Kidney capillary endothelial cell (primary cell): ENCODE results near the gene CD68.
A peak's percentile ranks its signal among the peaks of the same experiment; 100 is the strongest.

ENCODE experiments used
- DNase-seq: peaks from one replicate; pipeline ENCODE4 v3.0.0-alpha.2; 2018; ENCODE audit warnings: low spot score

Gene CD68, protein sequence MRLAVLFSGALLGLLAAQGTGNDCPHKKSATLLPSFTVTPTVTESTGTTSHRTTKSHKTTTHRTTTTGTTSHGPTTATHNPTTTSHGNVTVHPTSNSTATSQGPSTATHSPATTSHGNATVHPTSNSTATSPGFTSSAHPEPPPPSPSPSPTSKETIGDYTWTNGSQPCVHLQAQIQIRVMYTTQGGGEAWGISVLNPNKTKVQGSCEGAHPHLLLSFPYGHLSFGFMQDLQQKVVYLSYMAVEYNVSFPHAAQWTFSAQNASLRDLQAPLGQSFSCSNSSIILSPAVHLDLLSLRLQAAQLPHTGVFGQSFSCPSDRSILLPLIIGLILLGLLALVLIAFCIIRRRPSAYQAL

DNA sequence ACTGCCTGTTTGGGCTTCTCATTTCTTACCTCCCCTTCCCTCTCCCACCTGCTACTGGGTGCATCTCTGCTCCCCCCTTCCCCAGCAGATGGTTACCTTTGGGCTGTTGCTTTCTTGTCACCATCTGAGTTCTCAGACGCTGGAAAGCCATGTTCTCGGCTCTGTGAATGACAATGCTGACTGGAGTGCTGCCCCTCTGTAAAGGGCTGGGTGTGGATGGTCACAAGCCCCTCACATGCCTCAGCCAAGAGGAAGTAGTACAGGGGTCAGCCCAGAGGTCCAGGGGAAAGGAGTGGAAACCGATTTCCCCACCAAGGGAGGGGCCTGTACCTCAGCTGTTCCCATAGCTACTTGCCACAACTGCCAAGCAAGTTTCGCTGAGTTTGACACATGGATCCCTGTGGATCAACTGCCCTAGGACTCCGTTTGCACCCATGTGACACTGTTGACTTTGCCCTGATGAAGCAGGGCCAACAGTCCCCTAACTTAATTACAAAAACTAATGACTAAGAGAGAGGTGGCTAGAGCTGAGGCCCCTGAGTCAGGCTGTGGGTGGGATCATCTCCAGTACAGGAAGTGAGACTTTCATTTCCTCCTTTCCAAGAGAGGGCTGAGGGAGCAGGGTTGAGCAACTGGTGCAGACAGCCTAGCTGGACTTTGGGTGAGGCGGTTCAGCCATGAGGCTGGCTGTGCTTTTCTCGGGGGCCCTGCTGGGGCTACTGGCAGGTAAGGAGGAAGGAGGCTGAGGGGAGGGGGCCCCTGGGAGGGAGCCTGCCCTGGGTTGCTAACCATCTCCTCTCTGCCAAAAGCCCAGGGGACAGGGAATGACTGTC is at the start of gene CD68:
Gene CD68 (plus strand): TSS at position 638 of the 833 bp plus-strand sequence. CDS start 40 bp downstream, at position 678.
- peak; percentile 96 for DNase-seq

DNA sequence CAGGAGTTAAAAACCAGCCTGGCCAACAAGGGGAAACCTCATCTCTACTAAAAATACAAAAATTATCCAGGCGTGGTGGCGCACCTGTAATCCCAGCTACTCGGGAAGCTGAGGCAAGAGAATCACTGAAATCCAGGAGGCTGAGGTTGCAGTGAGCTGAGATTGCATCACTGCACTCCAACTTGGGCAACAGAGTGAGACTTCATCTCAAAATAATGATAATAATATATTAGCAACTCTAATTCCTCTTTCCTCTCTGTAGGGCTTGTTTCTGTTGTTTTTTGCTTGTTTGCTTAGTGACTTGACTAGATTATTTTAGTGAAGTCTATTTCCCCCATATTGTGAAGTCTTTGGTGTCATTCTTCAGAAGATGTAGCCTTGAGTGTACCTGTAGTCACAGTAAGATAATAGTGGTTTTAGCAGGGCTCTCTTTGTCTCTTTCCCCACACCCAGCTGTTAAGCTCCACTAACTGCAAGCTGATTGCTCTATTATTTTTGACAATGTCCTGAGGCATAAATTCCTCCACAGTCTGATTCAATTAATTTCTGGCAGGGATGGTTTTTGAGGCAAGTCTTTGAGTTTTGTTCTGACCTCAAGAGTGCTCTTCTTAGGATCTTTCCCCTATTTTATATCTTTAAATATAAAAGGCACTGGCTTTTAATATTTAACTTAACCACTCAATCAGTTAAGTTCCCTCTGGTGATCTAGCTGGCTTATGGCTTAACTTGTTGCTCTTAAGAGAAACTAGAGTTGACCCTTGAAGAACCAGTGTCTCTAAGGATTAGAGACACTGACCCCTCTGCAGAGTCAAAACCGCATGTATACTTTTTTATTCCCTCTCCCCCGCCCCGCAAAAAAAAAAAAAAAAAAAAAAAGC is 49.2 kb upstream of the CD68 start:
- no peak for DNase-seq

DNA sequence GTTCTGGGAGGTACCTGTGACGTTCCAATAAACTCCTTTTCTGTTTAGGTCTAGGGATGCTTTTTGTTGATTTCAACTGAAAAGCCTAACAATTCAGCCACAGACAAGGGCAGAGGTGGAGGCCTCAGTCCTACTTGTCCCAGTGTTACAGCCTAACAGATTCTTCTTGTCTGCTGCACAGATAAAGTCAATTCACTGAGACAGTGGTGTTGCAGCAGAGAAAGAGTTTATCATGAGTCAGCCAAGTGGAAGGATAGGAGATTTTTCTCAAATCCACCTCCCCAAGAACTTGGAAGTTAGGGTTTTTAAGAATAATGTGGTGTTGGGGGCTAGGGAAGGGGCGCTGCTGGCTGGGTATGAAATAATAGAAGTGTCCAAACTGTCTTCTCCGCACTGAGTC is 41.4 kb upstream of the CD68 start:
- DNase-seq = no peak

DNA sequence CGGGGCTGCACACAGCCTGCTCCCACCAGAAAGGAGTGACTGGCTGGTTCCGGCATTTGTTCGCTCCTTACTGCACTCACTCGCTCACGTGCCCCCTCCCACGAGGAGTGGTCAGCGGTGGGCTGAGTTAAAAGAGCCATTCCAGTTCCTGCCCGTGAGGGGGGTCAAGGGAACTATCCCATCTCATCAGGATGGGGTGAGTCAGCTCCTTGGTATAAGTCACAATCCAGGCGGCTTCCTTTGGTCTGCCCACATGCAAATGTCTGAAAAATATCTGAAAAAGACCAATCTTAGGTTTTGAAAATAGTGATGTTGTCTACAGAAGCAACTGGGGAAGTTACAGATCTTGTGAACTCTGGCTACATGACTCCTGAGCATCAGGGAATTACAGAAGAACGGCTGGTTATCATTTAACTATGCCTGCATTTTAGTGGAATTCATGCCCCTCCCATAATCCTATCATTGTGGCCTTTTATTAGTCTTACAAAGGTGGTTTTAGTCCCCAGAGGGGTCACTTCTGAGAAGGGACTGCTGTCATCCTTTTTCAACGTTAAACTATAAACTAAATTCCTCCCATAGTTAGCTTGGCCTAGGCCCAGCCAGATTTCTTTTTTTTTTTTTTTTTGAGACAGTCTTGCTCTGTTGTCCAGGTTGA is 40.4 kb upstream of the CD68 start:
- DNase-seq = peak; percentile 45

DNA sequence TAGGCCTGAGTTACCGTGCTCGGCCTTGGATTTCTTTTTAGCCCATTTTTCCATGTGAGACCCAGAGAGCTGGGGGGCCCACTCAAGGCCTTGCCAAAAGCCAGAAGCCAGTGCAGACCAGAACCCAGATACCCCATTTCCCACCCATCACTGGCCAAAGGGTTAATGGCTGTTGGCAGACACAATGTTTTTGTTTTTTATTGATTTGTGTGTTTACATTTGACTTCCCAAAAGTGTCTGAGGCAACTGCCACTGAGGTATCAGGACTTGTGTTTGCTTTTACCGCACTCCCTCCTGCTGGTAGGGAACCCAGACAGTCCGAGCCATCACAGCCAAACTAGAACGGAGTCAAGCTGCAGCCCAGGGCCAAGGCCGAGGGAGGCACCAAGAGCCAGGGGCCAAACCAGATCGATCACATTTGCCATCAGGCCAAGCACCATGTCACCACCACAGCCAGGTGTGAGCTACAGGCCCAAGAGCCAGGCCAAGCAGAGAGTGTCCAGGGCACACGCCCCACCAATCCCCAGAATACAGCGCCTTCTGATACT is 38.3 kb upstream of the CD68 start:
- no peak for DNase-seq

DNA sequence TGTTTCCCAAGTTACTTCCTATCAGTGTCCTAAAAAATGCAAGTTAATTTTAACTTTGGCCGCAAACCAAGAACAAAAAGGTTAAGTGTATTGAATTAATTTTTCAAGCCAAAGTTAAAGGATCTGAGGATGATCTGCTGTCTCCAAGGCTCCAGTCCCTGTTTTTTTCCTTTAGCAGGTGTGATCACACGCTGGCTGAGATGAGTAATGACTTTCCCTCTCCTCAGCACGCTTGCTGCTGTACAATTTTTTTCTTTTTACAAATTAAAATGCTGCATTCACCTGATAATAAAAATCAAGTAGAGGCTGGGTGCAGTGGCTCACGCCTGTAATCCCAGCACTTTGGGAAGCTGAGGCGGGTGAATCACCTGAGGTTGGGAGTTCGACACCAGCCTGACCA is 34.5 kb upstream of the CD68 start:
- DNase-seq = no peak

DNA sequence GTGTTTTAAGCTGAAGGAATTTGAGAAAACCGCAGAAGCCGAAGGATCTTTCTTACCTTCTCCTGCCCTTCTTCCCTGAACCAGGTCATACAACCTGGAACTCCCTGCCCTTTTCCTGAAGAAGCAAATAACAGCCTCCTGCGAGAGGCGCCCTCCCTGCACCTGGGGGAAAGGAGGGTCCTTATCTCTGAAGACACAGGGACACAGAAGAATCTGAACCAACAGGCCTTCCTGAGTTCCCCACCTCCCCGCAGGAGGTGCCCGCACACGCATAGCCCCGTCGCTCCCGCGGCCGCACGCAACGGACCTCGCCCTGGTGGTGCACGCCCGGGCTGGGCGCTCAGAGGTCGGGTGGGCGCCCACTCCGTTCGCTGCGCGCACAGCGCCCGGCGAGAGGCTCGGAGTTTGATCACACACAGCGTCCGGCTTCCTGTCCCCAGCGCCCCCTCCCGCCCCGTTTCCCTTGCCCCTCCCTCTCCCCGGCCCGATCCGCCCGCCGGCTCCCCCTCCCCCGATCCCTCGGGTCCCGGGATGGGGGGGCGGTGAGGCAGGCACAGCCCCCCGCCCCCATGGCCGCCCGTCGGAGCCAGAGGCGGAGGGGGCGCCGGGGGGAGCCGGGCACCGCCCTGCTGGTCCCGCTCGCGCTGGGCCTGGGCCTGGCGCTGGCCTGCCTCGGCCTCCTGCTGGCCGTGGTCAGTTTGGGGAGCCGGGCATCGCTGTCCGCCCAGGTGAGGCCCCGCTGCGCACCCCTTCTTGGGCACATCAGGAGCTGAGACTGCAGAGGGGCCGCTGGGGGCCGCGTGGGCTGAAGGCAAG is 30.6 kb upstream of the CD68 start, which contains the start of gene TNFSF12:
Gene TNFSF12 (plus strand): TSS at position 474 of the 816 bp plus-strand sequence. CDS start 96 bp downstream, at position 570.
- DNase-seq = peak; percentile 21

DNA sequence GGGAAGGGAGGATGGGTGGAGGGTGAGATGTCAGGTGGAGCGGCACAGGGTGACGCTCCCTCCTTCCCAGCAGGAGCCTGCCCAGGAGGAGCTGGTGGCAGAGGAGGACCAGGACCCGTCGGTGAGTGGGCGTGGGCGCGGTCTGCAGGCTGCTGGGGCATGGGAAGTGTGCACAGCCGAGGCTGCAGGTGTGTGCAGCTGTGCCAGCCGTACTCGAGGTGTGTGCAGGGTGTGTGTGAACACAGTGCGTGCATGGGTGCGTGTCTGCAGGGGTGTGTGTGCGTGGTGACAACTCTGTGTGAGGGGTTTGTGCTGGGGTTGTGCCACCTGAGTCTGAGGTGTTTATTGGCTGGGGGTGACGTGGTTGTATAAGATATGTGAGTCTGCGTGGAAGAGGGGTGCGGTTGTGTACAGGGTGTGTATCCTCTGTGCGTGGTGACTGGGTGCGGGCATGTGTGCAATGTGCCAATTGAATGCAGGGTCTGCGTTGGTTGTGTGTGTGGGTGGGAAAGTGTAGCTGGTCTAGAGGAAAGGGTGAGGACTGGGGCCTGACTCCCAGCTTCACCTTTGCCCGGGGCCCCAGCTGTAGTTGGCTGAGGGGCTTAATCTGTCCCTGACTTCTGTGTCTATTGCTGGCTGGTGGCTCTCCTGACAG is 29.9 kb upstream of the CD68 start:
- no peak for DNase-seq

DNA sequence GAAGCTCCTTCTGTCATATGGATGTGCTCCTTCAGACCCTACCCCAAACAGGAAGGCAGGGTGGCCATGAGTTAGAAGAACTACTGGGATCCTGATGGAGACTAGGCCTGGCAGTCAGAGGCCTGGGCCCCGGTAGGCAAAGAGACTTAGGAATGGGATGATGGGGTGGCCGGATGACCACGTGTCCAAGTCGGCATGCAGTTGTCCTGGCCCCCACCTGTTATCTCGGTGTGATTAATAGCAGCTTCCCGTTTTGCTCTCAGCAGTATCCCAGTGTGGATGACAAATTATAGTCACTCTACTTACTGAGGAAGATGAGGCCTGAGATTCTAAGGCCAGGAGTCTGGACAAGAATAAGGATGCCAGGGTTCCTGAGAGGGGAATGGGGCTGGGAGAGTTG is 29.1 kb upstream of the CD68 start:
- DNase-seq = peak; percentile 16

DNA sequence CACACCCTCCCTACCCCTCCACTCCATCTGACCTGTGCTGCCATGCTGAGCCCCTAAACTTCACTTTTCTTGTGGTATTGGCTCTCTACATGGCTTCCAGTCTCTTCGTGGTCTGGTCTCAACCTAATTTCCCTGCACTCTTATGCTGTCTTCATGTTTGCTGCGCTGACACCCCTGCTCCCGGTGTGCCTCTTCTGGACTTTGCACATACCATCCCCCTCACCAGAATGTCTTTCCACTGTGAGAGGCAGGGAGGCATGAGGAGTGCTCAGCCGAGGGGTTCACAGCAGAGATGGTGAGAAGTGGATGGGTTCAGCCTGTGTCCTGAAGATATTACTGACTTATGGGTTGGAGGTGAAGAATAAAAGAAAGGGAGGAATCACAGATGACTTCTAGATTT is 28.0 kb upstream of the CD68 start:
- no peak for DNase-seq

DNA sequence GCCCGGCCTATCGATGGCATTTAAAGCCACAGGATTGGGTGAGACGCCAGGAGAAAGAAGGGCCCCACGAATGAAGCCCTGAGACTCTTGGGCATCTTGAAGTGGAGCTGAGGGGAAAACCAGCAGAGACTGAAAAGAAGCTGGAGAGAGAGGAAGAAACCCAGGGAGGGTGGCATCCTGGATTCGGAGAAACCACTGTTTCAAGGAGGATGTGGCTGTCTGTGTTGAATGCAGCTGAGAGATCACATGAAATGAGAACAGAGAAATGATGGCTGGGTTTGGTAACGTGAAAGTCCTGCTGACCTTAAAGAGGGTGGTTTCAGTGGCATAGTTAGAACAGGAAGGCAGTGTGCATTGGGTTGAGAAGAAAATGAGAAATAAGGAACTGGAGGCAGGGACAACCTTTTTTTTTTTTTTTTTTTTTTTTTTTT is 26.8 kb upstream of the CD68 start:
- no peak for DNase-seq

DNA sequence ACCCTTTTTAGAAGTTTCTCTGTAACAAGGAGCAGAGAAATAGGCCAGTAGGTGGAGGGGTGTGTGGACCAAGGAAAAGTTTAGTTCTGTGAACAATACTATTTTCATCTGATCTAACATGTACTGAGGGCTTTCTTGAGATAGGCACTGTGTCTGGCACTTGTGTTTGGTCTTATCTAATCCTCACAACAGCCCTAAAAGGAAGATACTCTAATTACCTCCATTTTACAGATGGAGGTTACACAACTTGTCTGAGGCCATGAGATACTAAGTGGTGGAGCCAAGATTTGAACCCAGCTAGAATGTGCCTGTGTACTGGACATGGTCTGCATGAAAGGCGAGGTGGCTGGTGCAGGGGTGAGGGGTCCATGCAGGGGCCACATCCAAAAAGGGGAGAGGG is 26.1 kb upstream of the CD68 start:
- DNase-seq = no peak

DNA sequence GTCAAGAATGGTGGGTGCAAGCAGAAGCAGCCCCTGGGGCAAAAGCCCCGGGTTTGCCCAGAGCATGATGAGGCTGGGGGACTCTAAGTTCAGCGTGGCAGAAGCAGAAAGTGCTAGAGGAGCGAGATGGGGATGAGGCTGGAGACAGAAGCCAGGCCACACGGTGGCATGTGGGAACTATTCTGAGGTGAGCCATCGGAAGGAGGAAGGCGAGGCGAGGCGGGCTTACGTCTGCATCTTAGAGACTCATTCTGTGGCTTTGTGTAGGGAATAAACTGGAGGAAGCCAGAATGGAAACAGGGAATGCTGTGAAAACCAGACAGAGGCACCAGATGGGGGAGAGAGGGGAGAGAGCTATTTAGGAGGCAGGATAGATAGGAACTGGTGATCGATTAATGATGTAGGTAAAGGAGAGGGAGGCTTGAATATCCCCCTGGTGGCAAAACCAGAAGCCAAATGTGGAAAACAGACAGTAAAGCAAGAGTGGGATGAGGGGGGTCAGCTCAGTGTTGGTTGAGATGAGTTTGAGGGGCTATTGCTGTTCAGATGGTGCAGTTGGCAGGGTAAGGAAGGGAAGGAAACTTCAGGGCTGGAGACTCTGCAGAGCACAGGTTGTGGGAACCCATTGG is 24.0 kb upstream of the CD68 start:
- DNase-seq = no peak

DNA sequence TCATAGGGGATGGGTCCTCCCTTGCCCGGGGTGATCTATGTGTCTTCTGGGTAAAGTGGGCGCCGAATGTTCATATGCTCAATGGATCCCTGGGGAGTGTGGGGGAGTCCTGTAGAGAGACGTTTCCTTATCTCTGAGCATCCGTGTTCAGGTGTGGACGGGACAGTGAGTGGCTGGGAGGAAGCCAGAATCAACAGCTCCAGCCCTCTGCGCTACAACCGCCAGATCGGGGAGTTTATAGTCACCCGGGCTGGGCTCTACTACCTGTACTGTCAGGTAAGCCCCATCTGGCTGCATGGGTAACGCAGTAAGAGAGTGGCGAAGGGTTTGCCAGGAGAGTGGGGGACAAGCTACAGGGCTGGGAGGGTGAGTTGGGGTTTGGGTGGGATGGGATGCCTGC is 22.8 kb upstream of the CD68 start:
- no peak for DNase-seq

DNA sequence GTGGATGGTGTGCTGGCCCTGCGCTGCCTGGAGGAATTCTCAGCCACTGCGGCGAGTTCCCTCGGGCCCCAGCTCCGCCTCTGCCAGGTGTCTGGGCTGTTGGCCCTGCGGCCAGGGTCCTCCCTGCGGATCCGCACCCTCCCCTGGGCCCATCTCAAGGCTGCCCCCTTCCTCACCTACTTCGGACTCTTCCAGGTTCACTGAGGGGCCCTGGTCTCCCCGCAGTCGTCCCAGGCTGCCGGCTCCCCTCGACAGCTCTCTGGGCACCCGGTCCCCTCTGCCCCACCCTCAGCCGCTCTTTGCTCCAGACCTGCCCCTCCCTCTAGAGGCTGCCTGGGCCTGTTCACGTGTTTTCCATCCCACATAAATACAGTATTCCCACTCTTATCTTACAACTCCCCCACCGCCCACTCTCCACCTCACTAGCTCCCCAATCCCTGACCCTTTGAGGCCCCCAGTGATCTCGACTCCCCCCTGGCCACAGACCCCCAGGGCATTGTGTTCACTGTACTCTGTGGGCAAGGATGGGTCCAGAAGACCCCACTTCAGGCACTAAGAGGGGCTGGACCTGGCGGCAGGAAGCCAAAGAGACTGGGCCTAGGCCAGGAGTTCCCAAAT is 22.2 kb upstream of the CD68 start:
- no peak for DNase-seq

DNA sequence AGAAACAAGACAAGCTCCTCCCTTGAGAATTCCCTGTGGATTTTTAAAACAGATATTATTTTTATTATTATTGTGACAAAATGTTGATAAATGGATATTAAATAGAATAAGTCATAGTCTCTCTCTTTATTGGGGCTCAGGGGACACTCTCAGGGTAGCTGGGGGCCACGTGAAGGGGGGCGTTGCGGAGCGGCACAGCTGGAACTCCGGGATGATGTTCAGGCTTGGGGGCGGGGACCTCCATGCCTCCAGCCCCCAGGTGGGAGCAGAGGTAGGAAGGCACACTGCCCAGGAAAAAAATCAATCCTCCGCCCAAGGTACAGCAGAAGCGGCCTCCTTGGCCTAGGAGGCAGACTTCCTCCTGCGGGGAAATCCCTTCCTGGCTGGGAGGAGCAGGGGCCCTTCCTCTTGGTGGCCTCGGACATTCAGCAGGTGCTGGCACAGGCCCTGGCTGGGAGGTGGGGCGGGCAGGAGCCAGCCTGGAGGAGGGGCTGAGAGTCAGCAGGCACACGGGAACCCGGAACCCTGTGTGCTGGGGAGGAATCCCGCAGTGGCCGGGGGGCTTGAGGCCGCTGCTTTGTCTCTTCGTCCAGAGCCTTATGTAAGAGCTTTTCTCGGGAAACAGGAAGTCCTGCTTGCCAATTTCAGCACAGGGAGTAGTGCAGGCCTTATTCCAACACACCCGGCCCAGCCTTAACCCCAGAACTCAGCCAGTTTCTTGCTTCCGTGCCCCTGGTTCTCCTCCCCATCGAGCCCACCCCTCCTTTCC is 21.5 kb upstream of the CD68 start:
- DNase-seq = no peak

DNA sequence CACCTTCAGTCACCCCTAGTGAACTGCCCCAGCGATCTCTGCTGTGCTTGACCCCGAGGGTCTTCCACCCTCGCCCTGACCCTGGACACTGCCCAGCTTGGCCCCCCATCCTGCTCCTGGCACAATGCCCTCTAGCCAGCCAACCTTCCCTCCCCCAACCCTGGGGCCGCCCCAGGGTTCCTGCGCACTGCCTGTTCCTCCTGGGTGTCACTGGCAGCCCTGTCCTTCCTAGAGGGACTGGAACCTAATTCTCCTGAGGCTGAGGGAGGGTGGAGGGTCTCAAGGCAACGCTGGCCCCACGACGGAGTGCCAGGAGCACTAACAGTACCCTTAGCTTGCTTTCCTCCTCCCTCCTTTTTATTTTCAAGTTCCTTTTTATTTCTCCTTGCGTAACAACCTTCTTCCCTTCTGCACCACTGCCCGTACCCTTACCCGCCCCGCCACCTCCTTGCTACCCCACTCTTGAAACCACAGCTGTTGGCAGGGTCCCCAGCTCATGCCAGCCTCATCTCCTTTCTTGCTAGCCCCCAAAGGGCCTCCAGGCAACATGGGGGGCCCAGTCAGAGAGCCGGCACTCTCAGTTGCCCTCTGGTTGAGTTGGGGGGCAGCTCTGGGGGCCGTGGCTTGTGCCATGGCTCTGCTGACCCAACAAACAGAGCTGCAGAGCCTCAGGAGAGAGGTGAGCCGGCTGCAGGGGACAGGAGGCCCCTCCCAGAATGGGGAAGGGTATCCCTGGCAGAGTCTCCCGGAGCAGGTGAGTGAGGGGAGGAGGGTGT is 20.7 kb upstream of the CD68 start, which contains the start of gene TNFSF13:
Gene TNFSF13 (plus strand): TSS at position 207 of the 776 bp plus-strand sequence. CDS start 290 bp downstream, at position 497.
- DNase-seq = no peak
